Spleen (tissue), 7 donors: Measurements from ENCODE around the gene NOVA1.

Experiments
- POLR2A ChIP-seq, 3 donors: fragments of 450-650 bp; IDR thresholded peaks; one replicate each; pipeline ENCODE4 v1.5.1; 2017; ENCODE audit warnings: antibody characterized with exemption in 3 of 3, mild to moderate bottlenecking in 1 of 3
- TF ChIP-seq, protein P1 (sequence below), 11 experiments: fragments of 200-600 bp in 7 of 11; fragments of 450-650 bp in 4 of 11; sonication (generic) in 4 of 11; IDR thresholded peaks in 8 of 11; conservative IDR thresholded peaks in 3 of 11; 1 replicate in 7 of 11; 2 replicates in 4 of 11; pipeline versions ENCODE4 v1.4.0 to v1.8.0; 2016 to 2021; ENCODE audit warnings: antibody characterized with exemption in 11 of 11, inconsistent platforms in 4 of 11, mild to moderate bottlenecking in 1 of 11
- donor health status: DM: no; HTN: no; CAD: no; lungs with moderate emphysema.
- donor health status: DM: no; HTN: no; CAD: no.
- donor health status: DM: no; HTN: no; CAD: no.

DNA sequence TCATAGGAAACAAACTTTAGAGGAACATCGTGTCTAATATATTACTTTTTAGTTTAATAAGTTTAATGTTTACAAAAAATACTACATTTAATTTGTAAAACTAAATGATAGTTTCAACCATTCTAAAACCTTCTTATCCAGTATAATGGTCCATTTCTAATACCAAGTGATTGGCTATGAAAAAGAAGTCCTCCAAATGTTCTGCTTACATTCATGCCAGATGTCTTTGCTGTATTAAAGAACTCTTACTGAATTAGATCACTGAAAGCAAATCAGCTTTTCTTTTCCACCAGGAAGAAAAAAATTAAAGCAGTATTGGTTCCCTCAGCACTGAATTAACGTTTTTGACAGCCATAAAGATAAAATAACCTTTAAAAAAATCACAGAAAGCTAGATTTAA is 3.7 kb downstream of the NOVA1 start:
- TF ChIP-seq, protein P1, sequence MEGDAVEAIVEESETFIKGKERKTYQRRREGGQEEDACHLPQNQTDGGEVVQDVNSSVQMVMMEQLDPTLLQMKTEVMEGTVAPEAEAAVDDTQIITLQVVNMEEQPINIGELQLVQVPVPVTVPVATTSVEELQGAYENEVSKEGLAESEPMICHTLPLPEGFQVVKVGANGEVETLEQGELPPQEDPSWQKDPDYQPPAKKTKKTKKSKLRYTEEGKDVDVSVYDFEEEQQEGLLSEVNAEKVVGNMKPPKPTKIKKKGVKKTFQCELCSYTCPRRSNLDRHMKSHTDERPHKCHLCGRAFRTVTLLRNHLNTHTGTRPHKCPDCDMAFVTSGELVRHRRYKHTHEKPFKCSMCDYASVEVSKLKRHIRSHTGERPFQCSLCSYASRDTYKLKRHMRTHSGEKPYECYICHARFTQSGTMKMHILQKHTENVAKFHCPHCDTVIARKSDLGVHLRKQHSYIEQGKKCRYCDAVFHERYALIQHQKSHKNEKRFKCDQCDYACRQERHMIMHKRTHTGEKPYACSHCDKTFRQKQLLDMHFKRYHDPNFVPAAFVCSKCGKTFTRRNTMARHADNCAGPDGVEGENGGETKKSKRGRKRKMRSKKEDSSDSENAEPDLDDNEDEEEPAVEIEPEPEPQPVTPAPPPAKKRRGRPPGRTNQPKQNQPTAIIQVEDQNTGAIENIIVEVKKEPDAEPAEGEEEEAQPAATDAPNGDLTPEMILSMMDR (IDR thresholded peaks at IDR 0.05 in 8 of 11, conservative IDR thresholded peaks at IDR 0.05 in 3 of 11), result no peak
- TF ChIP-seq POLR2A (IDR thresholded peaks at IDR 0.05), result no peak
